IMR-90 (cell line): Measurements from ENCODE around the gene SDK1. TPM values are rescaled to one million over a fixed set of nuclear protein-coding genes. Genes with fewer than 3 reads are reported as not detected.

ENCODE experiments used
- ATAC-seq: fragments of 200-7000 bp; cut with Tn5 transposase; 2 replicates; pipeline ENCODE4 v1.9.1; 2020; ENCODE audit warnings: low read depth, mild to moderate bottlenecking, moderate library complexity
- BruUV-seq: library from RNA; stranded (reverse); fragments of 400-500 nt; replicated peaks from 2 replicates; lab custom pipeline; 2021; lab: Mats Ljungman, UMichigan
- CTCF ChIA-PET: fragments of 300-600 bp; formaldehyde crosslinking; extraction: SDS; loops from one replicate; lab custom pipeline; 2021; ENCODE audit warnings: antibody characterized with exemption; lab: Yijun Ruan, JAX
- POLR2A ChIA-PET: fragments of 300-600 bp; sonication (Branson Sonifier 250); formaldehyde crosslinking; loops from one replicate; lab custom pipeline; 2022; ENCODE audit warnings: antibody characterized with exemption; ENCODE audit not compliant: unreplicated experiment; lab: Charles Lee
- DNase-seq: peaks from one replicate; pipeline ENCODE4 v3.0.0; 2013
- H2AFZ ChIP-seq: replicated peaks from 2 replicates; pipeline ENCODE3; 2013; ENCODE audit warnings: low read length, mild to moderate bottlenecking; ENCODE audit not compliant: poor library complexity
- H2AK5ac ChIP-seq: 2 replicates; pipeline ENCODE4 v1.6.1; 2013; ENCODE audit warnings: low read depth, low read length, inconsistent platforms
- H2AK9ac ChIP-seq: replicated peaks from 2 replicates; pipeline ENCODE3; 2013; ENCODE audit warnings: mild to moderate bottlenecking, low read depth, low read length, moderate library complexity; ENCODE audit not compliant: poor library complexity
- H2BK120ac ChIP-seq: 2 replicates; pipeline ENCODE4 v1.6.1; 2013; ENCODE audit warnings: low read depth, low read length, inconsistent platforms
- H2BK15ac ChIP-seq: 3 replicates; pipeline ENCODE4 v1.6.1; 2013; ENCODE audit warnings: low read depth, low read length, inconsistent platforms
- H2BK20ac ChIP-seq: 2 replicates; pipeline ENCODE4 v1.6.1; 2013; ENCODE audit warnings: low read depth, mild to moderate bottlenecking, inconsistent platforms, low read length, moderate library complexity
- H2BK5ac ChIP-seq: 2 replicates; pipeline ENCODE4 v1.6.1; 2013; ENCODE audit warnings: mild to moderate bottlenecking, low read depth, low read length, inconsistent platforms; ENCODE audit not compliant: poor library complexity, severe bottlenecking
- H3K14ac ChIP-seq: replicated peaks from 2 replicates; pipeline ENCODE4 v1.6.1; 2013; ENCODE audit warnings: low read depth, low read length, inconsistent platforms
- H3K18ac ChIP-seq: 2 replicates; pipeline ENCODE4 v1.6.1; 2013; ENCODE audit warnings: low read depth, low read length, control low read depth
- H3K23ac ChIP-seq: 2 replicates; pipeline ENCODE4 v1.6.1; 2013; ENCODE audit warnings: low read depth, low read length, inconsistent platforms
- H3K27ac ChIP-seq: 2 replicates; pipeline ENCODE4 v1.5.1; 2013; ENCODE audit warnings: mild to moderate bottlenecking, control low read depth, low read length; ENCODE audit not compliant: insufficient read depth
- H3K27me3 ChIP-seq: 2 replicates; pipeline ENCODE4 v1.6.1; 2013; ENCODE audit warnings: low read length; ENCODE audit not compliant: control insufficient read depth, insufficient read depth
- H3K36me3 ChIP-seq: 2 replicates; pipeline ENCODE4 v1.6.1; 2013; ENCODE audit warnings: low read length, mixed read lengths; ENCODE audit not compliant: control insufficient read depth, insufficient read depth
- H3K4ac ChIP-seq: 2 replicates; pipeline ENCODE4 v1.6.1; 2013; ENCODE audit warnings: low read depth, low read length, inconsistent platforms
- H3K4me1 ChIP-seq: 2 replicates; pipeline ENCODE4 v1.6.1; 2013; ENCODE audit warnings: low read length, mixed read lengths; ENCODE audit not compliant: control insufficient read depth, insufficient read depth
- H3K4me2 ChIP-seq: 2 replicates; pipeline ENCODE4 v1.6.1; 2013; ENCODE audit warnings: low read depth, mild to moderate bottlenecking, control low read depth, low read length, moderate library complexity
- H3K4me3 ChIP-seq: 2 replicates; pipeline ENCODE4 v1.5.1; 2013; ENCODE audit warnings: low read depth, mild to moderate bottlenecking, control low read depth, low read length, moderate library complexity; ENCODE audit not compliant: insufficient read depth
- H3K56ac ChIP-seq: 2 replicates; pipeline ENCODE4 v1.6.1; 2013; ENCODE audit warnings: low read length, inconsistent platforms; ENCODE audit not compliant: insufficient read depth; ENCODE audit errors: extremely low read depth
- H3K79me1 ChIP-seq, 2 experiments: 2 replicates each; pipeline ENCODE4 v1.6.1; 2013; ENCODE audit warnings: low read length in 2 of 2, inconsistent platforms in 1 of 2, low read depth in 1 of 2
- H3K9ac ChIP-seq: 2 replicates; pipeline ENCODE4 v1.6.1; 2013; ENCODE audit warnings: low read depth, low read length, control low read depth
- H3K9me1 ChIP-seq: 2 replicates; pipeline ENCODE4 v1.6.1; 2013; ENCODE audit warnings: low read length, inconsistent platforms; ENCODE audit not compliant: insufficient read depth
- H3K9me3 ChIP-seq: 2 replicates; pipeline ENCODE4 v1.6.1; 2013; ENCODE audit warnings: low read length; ENCODE audit not compliant: control insufficient read depth, insufficient read depth
- H4K20me1 ChIP-seq: 2 replicates; pipeline ENCODE4 v1.6.1; 2013; ENCODE audit warnings: low read length, inconsistent platforms; ENCODE audit not compliant: insufficient read depth
- H4K5ac ChIP-seq: 2 replicates; pipeline ENCODE4 v1.6.1; 2013; ENCODE audit warnings: mild to moderate bottlenecking, low read depth, low read length, control low read depth
- H4K8ac ChIP-seq, 2 experiments: 2 replicates each; pipeline ENCODE4 v1.6.1; 2013; ENCODE audit warnings: low read depth in 2 of 2, low read length in 2 of 2, control low read depth in 1 of 2, inconsistent platforms in 1 of 2
- H4K91ac ChIP-seq: 2 replicates; pipeline ENCODE4 v1.6.1; 2013; ENCODE audit warnings: low read depth, low read length, inconsistent platforms; ENCODE audit not compliant: insufficient read depth
- BHLHE40 ChIP-seq: fragments of 150-350 bp; IDR thresholded peaks from 2 replicates; pipeline ENCODE4 v1.6.1; 2016; ENCODE audit warnings: mild to moderate bottlenecking, low read depth, low read length
- CEBPB ChIP-seq: IDR thresholded peaks from 2 replicates; pipeline ENCODE4 v1.6.1; 2012; ENCODE audit warnings: low read depth, low read length, improper control_type of control experiment
- MAFK ChIP-seq: IDR thresholded peaks from 2 replicates; pipeline ENCODE4 v1.6.1; 2012; ENCODE audit warnings: low read depth, low read length, improper control_type of control experiment
- RCOR1 ChIP-seq: IDR thresholded peaks from 2 replicates; pipeline ENCODE4 v1.6.1; 2012; ENCODE audit warnings: mild to moderate bottlenecking, low read length, improper control_type of control experiment; ENCODE audit not compliant: insufficient replicate concordance
- USF2 ChIP-seq: fragments of 150-350 bp; IDR thresholded peaks from 2 replicates; pipeline ENCODE4 v1.6.1; 2017; ENCODE audit warnings: mild to moderate bottlenecking, antibody characterized with exemption, low read length, low read depth
- WGBS, 2 experiments: methylation state at CpG; one replicate each; pipeline versions ENCODE4 v1.1.5 to v1.1.7; 2013; ENCODE audit warnings: missing lambda C conversion rate in 2 of 2; ENCODE audit not compliant: insufficient read length in 1 of 2; ENCODE audit errors: extremely low coverage in 2 of 2; 5-methylcytosine and 5-hydroxymethylcytosine counted together
- dilution Hi-C: fragments of 300-500 bp; cut with HindIII; formaldehyde crosslinking; loops from one replicate; pipeline ENCODE4 v1.14.3; 2018; ENCODE audit warnings: low sequenced_read_pairs; ENCODE audit not compliant: unreplicated experiment
- in situ Hi-C: fragments of 300-500 bp; cut with MboI; formaldehyde crosslinking; loops from 3 replicates; pipeline ENCODE4 v1.14.3; 2019; ENCODE audit warnings: low sequenced_read_pairs, inconsistent platforms, mixed read lengths
- intact Hi-C: fragments of 100-400 bp; cut with micrococcal nuclease; formaldehyde crosslinking; loops from 2 replicates; pipeline ENCODE4 v1.10.0; 2022
- polyA plus RNA-seq, 3 experiments: library from polyadenylated mRNA; depleted of rRNA; stranded (reverse); fragments of >200 nt; gene quantifications; 2 replicates each; pipeline ENCODE4 v1.2.3, GENCODE V29; 2012; ENCODE audit warnings: low replicate concordance in 1 of 3
- total RNA-seq: library from RNA; depleted of rRNA; stranded (reverse); fragments of >200 nt; gene quantifications from 2 replicates; pipeline ENCODE4 v1.2.3, GENCODE V29; 2012
- TF ChIP-seq, protein P1 (sequence below): fragments of 150-350 bp; IDR thresholded peaks from 2 replicates; pipeline ENCODE4 v1.6.1; 2016; ENCODE audit warnings: low read depth, mild to moderate bottlenecking, low read length, moderate library complexity, borderline replicate concordance

Gene SDK1
- total and polyA plus RNA-seq, 2 of the 4 experiments (the other 2 are of a cell fraction): 1.5 to 1.6 TPM

- no peak overlapping the region for H2AK9ac ChIP-seq
- no TSS peak for BruUV-seq
- 50% methylated on average over 1 of the region's 4 CpGs; no CpG with 5 or more reads in 1 of the 2 experiments for WGBS, 2 experiments
- H2AFZ ChIP-seq: no peak overlapping the region
- in situ Hi-C loops (no loop called here), intact Hi-C loops (no loop called here), dilution Hi-C loops (no loop called here)
- H2BK15ac ChIP-seq: no peak overlapping the region
- H4K20me1 ChIP-seq: no peaks in the 10 kb centered on the region
- no peak overlapping the region for H3K27ac ChIP-seq
- H3K27me3 ChIP-seq: no peaks in the 10 kb centered on the region
- no peaks in the 10 kb centered on the region for H3K79me1 ChIP-seq
- no peak overlapping the region for H4K91ac ChIP-seq
- H3K4ac ChIP-seq: no peak overlapping the region
- H3K14ac ChIP-seq: no peak overlapping the region
- TF ChIP-seq BHLHE40 (no peak), CEBPB (no peak), RCOR1 (no peak), MAFK (no peak), USF2 (no peak)
- TF ChIP-seq, protein P1, sequence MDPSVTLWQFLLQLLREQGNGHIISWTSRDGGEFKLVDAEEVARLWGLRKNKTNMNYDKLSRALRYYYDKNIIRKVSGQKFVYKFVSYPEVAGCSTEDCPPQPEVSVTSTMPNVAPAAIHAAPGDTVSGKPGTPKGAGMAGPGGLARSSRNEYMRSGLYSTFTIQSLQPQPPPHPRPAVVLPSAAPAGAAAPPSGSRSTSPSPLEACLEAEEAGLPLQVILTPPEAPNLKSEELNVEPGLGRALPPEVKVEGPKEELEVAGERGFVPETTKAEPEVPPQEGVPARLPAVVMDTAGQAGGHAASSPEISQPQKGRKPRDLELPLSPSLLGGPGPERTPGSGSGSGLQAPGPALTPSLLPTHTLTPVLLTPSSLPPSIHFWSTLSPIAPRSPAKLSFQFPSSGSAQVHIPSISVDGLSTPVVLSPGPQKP: no peak
- no peak overlapping the region for H3K18ac ChIP-seq
- no peaks in the 10 kb centered on the region for H3K4me1 ChIP-seq
- no peak for DNase-seq
- no peak overlapping the region for H3K9ac ChIP-seq
- no peak overlapping the region for H3K4me2 ChIP-seq
- POLR2A ChIA-PET: no interaction called here
- H3K9me1 ChIP-seq: no peaks in the 10 kb centered on the region
- H2BK120ac ChIP-seq: no peak overlapping the region
- H3K4me3 ChIP-seq: no peak overlapping the region
- peaks cover 2% of the 10 kb centered on the region; the same call in 1 of the 2 replicates for H3K9me3 ChIP-seq
- H4K5ac ChIP-seq: no peak overlapping the region
- no peak overlapping the region for H3K56ac ChIP-seq
- no peak for ATAC-seq
- H4K8ac ChIP-seq: no peak overlapping the region
- no peak overlapping the region for H3K23ac ChIP-seq
- H2BK20ac ChIP-seq: no peak overlapping the region
- no peak overlapping the region for H2AK5ac ChIP-seq
- CTCF ChIA-PET: no interaction called here
- H3K36me3 ChIP-seq: 0 out of 2 replicates have a peak, but pooled peaks cover 3% of the 10 kb centered on the region
- H2BK5ac ChIP-seq: no peak overlapping the region
Observed at GRCh38 chr7:3968234-3968633, 667.2 kb downstream of the SDK1 start.
